ENCODE measurements around the gene USH2A.

The USH2A gene

DNA sequence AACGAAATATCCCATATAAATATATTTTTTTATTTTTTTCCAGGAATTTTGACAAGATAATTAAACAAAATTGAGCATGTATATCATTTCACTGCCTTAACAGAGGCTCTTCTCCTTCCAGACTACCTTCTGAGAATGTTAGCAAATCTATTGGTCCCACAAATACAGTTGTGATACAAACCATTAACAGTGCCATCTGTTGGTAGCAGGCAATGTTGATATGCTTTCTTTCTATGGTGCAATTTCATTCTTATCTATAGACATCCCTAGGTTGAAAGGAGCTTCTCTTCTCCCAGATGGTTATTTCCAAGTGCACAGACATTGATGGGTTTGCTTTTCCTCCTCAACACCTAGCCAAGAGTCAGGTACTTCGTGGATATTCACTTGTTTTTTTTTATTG is 303.6 kb downstream of the USH2A start:
- DNase-seq = no peak

DNA sequence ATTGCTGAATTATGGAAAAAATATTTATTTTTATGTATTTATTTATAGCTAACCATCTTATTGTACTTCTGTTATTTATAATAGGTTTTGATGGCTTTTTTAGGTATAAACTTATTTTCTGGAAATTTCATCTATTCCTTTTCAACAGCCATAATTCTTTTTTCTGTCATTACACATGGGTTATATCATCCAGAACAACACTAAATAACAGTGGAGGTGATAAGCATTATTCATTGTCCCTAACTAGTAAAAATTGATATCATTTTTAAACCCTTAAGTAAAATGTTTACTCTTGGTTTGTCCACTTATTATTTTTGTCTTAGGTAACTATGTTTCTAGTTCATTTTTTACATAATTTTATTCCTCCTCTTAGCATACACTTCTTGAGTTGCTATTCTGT is 309.1 kb downstream of the USH2A start:
- no peak for DNase-seq

GRCh38 chr1:216113181-216113580 is 310.1 kb downstream of the USH2A start:
- DNase-seq = no peak

DNA sequence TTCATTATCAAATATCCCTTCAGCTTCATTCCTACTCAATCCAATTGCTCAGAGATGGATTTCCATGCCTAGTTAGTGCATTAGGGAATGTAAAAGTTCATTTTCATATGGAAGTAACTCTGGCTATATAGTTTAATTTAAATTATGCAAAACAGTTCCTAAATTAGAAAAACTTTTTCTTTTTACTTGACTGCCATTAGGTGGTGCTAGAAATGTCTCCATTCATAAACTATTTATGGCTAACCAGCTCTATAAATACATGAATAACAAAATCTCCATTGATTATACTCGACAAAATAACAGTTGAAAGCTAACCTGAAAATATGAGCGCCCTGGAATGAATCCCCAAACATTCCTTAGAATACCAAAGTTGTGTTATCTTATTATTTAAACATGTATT is 311.4 kb downstream of the USH2A start:
- DNase-seq = no peak

DNA sequence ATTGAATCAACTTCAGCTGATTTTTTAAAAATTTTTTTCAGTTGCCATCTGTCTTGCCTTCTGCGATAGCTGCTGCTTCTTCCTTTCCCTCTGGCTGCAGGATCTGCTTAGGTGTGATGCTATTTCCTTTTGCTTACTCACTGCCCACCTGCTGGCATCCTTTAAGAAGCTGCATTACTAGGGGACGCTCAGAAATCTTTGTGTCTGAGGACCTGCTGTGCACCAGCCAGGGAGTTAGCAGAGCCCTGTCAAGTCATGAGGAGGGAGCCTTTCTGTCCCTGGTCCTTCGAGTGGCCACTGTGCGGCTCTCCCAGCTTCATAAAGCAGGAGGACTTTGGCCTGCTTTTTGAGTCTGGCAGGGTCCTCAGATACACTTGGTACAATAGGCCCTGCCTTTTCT is 327.8 kb downstream of the USH2A start:
- DNase-seq = no peak

DNA sequence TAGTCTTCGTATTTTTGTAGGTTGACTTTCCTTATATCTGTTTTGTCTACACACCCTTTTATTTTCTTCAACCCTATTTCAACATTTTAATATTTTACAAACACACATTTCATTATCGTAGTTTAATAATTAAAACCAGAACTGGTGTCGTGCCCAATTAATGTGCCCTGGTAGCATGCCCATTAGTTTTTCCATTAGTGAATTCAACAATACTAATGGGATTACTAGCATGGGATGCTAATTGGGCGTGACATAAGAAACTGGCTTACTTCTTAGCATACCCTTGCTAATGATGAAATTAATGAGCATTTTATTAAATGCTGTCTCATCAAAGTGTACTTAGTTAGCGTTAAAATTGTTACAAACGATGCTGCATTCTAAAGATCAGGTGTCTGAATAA is 332.7 kb downstream of the USH2A start:
- DNase-seq = no peak

GRCh38 chr1:216086678-216087077 is 336.6 kb downstream of the USH2A start:
- DNase-seq = no peak

GRCh38 chr1:216081445-216081844 is 341.8 kb downstream of the USH2A start:
- no peak for DNase-seq

DNA sequence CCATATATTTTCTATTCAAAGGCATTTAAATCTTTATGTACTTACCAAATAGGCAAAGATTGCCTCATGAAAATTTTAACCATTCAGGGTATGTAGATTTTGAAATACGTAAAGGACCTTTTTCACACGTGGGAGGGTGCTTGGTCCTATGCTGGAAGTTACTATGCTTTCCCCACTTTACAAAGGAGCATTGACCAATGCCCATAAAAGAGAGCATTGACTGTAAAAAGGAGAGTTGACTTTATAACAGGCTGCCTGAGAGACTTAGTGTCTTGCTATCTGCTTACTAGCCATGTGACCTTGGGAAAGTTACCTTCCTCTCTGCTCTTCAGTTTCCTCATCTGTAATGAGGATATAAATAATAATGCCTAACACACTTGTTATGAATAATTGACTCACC is 346.5 kb downstream of the USH2A start:
- DNase-seq = no peak

DNA sequence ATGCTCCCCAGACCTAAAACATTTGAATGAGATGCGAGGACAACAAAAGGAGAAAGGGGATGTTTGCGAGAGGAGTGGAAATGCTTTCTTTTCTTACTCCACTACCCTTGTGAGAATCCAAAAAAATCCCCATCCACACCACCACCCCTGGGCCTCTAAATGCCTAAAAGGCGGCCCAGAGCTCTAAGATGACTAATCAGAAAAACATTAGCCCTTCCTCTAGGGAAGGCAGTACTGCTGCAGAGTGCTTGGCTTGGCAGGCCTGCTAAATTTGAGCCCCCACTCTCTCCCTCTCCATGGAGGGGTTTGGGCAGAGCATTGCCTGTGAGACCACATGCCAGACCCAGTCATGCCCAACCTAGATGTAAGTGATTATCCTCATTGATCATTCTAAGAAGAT is 347.9 kb downstream of the USH2A start:
- no peak for DNase-seq

GRCh38 chr1:216073793-216074595 is 349.3 kb downstream of the USH2A start:
- DNase-seq = no peak

DNA sequence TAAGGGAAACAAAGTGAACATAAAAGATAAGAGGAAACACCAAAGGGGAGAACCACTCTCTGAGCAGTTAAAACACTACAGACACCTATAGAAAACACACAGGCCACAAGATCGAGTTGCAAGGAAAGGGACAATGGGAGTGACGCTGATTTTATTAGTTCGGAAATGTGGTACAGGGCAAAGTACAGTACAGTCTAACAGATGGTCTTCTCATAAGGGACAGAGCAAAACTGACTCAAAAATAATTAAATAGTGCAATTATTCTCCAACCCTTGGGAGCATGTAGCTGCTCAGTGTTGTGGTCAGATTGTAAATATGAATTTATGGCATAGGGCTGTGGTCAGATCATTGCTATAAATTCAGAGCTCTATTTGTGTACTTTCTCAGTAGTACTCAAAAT is 352.0 kb downstream of the USH2A start:
- no peak for DNase-seq

DNA sequence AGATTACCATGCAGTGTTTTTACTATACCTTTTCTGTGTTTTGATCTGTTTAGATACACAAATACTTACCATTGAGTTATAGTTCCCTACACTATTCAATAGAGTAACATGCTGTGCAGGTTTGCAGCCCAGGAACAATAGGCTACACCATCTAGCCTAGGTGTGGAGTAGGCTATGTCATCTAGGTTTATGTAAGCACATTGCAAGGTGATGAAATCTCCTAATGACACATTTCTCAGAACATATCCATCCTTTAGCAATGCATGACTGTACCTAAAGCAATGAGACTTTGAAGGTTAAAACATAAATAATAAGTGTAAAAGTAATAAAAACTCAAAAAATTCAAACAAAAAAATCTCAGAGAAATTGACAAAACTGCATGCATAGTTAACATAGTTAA is 358.6 kb downstream of the USH2A start:
- no peak for DNase-seq

- no peak for DNase-seq
These were observed 365.3 kb downstream of the USH2A start for GRCh38 chr1:216057947-216058346.

- no peak for DNase-seq
These were observed 366.2 kb downstream of the USH2A start for GRCh38 chr1:216057063-216057462.

GRCh38 chr1:216055004-216055403 is 368.2 kb downstream of the USH2A start:
- DNase-seq = no peak

- no peak for DNase-seq
These were observed 368.6 kb downstream of the USH2A start for GRCh38 chr1:216054600-216054999.

- no peak for DNase-seq
These were observed 372.2 kb downstream of the USH2A start for GRCh38 chr1:216051071-216051470.

GRCh38 chr1:216049741-216050430 is 373.4 kb downstream of the USH2A start:
- DNase-seq = no peak

DNA sequence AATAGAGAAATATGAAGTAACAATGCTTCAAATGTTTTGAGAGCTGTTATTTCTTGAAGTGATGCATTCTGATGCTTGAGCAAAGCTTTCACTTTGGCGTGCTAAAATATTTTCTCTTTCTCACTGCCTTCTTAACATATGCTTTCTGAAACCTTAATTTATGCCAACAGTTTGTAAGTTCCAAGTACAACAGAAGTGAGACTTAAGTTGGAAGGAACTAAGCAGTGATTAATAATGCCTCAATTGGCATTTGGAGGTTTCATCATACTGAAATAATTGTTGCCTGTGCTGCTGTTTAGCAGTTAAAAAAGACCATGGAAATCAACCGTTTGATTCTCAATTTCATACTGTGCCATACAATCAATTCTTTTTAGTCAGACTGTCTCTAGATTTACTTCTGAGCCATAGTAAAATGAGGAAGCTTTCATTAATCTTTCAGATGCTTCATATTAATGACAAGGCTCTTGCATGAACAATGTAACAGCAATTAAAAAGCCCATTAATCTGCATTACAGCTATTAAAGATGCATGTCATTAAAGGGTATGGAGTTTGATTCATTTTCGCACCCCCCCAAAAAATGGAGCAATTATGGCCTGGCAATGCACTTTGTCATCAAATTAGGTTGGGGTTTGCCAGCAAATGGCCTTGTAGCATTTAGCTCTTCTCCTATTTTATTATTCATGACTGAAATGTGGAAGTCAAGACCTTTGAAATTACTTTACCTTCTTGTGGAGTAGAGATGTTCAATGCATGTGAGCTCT is 375.3 kb downstream of the USH2A start:
- no peak for DNase-seq

DNA sequence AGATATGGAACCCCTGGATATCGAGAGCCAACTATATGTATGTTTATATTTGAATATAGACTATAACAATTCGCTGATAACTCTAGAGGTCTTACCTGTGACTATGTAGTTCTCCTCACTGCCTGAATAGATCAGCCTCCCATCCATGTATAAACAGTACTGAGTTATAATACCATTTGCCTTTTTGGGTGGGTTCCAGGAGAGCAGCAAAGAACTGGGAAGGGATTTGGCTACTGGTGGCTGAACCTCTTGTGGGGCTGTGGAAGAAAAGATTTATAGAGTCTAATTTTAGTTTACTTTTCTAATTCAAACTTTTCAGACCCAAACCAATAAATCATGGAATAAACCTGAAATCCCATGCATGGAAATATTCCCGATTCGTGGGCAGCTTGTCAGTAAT is 376.9 kb downstream of the USH2A start:
- no peak for DNase-seq

GRCh38 chr1:216045400-216045799 is 377.8 kb downstream of the USH2A start:
- DNase-seq = no peak

DNA sequence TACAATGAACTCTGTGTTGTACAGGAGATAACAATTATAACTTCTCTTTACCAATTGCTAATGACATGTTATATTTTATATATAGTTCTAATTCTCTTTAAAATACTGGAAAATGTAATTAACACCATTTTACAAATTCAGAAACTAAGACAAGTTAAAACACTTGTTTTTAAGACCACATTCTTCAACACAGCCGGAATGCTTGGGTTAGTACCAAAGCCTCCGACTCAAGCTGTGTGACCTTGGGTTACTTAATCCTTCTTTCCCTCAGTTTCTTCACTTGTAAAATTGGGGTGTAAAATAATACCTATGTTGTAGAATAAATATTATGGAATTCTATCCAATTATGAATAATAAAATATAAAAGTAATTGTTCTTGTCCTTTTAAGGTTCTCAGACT is 378.7 kb downstream of the USH2A start:
- no peak for DNase-seq

Data from right kidney (tissue), 1 donor.